HG03103 (cell line): ENCODE data around the gene RIC3.

Source experiments
- ATAC-seq: cut with Tn5 transposase; IDR thresholded peaks from one replicate; pipeline ENCODE4 v1.9.1; 2021; ENCODE audit warnings: low read depth; ENCODE audit not compliant: unreplicated experiment

RIC3 gene, protein sequence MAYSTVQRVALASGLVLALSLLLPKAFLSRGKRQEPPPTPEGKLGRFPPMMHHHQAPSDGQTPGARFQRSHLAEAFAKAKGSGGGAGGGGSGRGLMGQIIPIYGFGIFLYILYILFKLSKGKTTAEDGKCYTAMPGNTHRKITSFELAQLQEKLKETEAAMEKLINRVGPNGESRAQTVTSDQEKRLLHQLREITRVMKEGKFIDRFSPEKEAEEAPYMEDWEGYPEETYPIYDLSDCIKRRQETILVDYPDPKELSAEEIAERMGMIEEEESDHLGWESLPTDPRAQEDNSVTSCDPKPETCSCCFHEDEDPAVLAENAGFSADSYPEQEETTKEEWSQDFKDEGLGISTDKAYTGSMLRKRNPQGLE

DNA sequence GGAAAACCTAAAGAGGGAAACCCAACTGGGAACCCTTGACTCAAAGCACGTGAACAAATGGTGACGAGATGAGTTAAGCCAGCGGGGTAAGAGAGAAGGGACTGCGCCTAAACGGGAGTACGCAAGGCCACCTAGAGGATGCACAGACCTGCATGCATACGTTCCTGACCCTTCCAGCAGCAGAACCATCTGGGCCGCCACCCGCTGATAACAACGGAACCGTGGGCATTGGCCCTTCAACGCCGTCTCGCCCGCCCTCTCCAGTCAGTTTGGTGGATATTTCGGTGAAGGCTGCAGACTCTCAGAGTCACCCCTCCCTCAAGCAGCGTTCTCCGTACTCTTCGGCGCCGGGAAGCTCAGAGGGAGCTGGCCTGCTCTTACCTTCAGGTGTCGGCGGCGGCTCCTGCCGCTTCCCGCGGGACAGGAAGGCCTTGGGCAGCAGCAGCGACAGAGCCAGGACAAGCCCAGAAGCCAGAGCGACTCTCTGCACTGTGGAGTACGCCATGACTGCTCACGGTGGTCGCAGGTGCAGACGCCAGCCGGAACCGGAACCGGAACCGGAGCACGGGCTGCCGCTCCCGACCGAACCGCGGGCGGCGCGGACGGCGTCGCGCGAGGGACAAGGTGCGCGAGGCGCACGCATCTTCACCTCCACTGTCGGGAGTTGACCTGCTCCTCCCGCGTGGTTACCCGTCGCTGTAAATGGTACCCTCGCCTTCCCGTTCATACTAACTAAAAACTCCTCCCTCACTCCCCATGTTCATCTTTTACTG, at the start of gene RIC3:
Gene RIC3 (minus strand): TSS at position 541 of the 773 bp plus-strand sequence. CDS start 36 bp downstream, at position 505.
- peak; percentile 69 for ATAC-seq

GRCh38 chr11:8218409-8218808, 49.6 kb upstream of the RIC3 start:
- no peak for ATAC-seq

GRCh38 chr11:8217926-8218325, 49.1 kb upstream of the RIC3 start:
- ATAC-seq: no peak

GRCh38 chr11:8217136-8217535, 48.3 kb upstream of the RIC3 start:
- ATAC-seq: no peak

DNA sequence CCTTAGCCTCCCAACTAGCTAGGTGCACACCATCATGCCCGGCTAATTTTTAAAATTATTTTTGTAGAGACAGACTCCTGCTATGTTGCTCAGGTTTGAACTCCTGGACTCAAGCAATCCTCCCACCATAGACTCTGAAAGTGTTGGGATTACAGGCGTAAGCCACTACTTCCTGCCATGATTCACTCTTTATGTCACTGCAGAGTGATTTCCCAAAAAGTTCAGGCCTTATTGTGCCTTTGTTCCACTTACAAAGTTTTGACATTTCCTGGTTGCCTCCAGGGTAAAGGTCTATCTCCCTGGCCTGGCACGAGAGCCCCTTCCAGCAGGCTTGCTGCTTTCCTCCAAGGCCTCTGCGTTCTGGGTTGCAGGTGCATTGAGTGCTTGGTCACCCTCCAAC, 44.6 kb upstream of the RIC3 start:
- ATAC-seq: no peak

GRCh38 chr11:8209208-8209807, 40.5 kb upstream of the RIC3 start:
- no peak for ATAC-seq

GRCh38 chr11:8207080-8208000, 38.5 kb upstream of the RIC3 start:
- no peak for ATAC-seq

DNA sequence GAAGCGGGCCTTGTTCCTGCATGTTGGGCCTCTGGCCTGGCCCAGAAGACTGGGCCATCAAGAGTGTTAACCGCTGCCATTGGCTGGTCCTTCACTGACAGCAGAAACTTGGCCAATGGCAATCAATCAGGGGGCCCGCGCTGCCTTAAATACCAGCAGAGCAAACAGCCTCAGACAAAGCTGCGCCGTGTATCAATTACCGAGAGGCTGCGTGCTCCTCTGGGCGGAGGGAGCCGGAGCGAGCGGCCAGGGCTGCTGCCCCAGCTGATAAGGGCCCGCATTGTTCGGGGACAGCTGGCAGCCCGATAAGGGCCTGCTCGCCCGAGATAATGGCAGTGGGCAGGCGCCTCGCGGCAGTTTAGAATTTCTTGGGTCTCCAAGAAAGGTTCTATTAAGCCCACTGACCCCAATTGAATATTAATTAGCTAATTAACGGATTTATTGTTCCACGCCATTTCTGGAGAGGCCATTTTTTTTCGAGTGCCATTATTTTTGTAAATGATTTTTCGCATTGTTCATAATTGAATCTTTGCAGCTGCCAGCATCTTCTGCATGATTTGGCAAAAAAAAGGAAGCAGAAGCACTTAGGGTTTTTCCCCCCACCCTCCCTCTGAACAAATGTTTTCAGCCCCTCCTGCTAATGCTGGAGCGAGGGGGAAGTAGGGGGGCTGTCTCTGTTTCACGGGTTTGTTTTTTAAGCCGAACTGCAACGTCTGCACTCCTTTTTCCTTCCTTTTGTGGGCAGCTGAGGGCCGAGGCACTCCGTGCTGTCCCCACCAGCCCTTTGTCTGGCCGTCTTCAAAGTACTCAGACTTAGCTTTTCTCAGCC, 37.6 kb upstream of the RIC3 start:
- no peak for ATAC-seq

- ATAC-seq: no peak
Measured at GRCh38 chr11:8205566-8205965, 36.7 kb upstream of the RIC3 start.

GRCh38 chr11:8204596-8204995, 35.8 kb upstream of the RIC3 start:
- no peak for ATAC-seq

DNA sequence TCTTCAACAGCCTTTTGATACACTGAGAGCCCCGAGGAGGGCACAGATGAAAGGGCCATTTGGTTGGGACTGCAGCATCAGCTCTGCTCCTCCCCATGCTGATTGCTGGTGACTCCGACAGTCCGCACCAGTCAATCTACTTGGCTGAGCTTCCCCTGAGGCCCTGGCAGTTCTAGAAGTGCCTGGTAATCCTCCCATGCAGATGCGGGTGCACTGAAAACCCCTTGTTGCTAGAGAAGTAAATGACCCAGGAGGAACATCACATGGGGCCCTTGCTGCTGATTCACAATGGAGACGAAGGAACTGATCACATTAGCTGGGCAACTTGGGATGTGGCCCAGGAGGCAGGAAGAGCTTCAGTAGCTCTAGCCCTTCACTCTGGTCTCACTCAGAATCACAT, 35.2 kb upstream of the RIC3 start:
- ATAC-seq: no peak

DNA sequence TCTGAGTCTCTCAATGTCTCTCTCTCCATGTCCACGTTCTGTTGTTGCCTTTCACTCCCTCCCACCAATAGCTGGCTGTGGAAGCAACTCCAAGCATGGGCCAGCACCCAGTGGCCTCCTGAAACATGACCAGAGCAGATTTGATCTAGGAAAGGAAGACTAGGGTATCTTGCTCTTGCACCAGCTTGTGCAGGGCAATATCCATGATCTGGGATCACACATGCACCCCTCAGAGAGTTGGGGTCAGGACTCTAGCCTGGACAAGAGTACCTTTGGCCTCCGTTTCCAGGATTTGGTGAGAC, 34.5 kb upstream of the RIC3 start:
- no peak for ATAC-seq

DNA sequence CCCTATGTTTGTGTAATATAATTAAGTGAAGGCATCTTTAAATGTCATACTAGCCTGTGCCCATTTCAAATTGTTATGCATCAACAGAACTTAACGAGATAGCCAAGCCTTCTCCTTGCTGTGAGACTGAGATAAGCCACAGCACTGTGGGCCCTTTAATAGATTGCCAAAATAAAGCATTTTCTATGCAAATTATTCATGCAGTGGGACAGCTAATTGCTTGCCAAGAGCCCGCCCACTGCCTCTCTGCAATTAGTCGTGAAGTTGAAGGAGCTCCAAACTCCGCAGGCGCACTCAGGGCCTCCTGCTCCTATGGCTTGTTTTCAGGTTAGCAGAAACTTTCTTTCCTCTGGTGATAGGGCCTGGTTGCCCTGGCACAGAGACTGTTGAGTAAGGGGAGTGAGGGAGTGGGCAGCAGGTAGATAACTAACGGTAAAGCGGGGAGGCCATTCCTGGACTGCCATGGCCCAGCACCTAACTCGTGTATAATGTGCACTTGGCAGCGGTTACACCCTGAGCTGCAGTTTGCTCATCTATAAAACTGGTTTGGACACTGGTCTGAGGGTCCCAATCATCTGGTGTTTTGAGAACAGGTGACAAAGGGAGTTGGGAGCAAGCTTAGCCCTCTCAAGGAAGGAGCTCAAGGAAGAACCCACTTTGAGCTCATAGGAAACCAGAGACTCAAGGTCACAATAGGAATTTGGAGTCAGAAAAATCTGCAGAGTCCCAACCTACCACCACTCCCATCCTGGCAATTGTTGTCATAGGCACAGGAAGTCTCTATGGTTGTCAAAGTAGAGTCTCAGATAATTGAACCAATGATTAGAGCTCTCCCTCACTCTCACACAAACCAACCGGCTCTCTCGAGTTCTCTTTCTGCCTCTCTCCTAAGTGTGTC, 33.9 kb upstream of the RIC3 start:
- ATAC-seq: no peak

DNA sequence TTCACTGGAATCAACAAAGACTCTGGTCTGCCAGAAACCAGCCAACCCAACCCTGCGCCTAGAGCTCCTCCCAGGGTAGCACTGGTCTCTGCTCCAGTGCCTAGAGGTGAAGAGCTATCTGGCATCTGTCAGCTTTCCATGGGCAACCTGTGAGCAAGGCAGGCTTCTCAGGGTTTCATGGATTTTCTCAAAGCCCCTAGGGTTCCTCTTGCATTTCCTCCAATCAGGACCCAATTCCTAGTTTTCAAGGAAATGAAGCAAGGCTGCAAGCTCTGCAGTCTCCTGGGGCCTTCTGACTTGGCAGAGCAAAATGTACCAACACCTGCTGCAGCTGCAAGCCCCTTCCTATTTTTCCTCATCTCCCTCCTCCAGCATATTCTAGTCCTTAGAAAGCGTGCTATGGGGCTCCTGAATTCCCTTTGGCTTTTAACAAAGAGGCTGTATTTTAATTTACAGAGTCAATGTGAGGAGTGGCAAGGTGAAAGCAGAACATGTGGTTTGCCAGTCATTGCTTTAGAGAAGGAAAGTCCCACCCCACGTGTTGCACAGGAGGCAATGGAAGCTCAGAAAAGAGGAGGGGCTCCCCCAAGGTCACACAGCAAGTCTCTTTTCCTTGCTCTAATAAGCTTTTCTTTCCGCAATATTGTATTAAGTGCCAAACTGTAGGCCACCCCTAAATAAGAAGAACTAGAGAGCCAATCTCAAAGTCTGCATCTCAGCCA, 33.0 kb upstream of the RIC3 start:
- no peak for ATAC-seq

DNA sequence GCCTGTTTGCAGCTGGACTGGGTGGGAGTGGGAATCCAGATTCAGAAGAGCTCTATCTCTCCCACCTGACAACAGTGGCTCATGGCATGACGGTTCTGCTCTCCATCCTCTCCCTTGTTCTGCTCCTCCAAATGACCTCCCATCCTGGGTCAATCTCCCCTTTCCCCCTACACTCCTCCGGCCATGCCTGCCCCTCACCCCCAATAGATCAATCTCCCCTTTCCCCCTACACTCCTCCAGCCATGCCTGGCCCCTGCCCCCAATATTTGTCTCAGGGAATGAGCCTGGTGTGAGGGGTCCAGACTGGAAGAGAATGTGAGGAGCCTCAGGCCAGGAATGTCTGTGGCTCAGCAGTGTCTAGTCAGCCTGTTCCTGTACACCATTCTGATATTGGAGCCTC, 30.9 kb upstream of the RIC3 start:
- ATAC-seq: no peak

GRCh38 chr11:8196749-8197148, 27.9 kb upstream of the RIC3 start:
- ATAC-seq: no peak

GRCh38 chr11:8194956-8195355, 26.1 kb upstream of the RIC3 start:
- ATAC-seq: no peak

- ATAC-seq: no peak
Measured at GRCh38 chr11:8192896-8193209, 24.0 kb upstream of the RIC3 start.
